ENCODE results near the gene ELOVL1.
"Not testable (repeated sequence)": the region's sequence is repeated elsewhere in the genome, so short reads cannot be mapped to it uniquely, and the experiment has no call there.

The ELOVL1 gene

DNA sequence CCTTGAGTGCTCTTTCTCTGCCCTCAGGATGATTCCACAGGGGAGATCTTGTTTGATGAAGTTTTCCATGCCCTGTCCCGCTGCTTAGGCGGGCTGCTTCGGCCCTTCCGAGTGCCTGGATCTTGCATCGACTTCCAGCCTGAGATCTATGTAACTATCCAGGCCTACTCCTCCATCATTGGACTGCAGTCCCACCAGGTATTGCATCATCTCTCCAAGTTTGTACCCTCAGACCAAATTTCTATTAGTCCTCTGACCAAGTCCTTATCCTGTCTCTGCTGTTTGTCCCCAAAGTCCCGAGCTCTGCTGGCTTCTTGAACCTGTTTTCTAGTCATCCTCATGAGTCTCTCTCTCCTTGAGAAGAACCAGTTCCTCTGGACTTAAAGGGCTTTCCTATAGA lies 36.5 kb upstream of the ELOVL1 start:
- no peak overlapping the region for H3K4me2 ChIP-seq (ENCODE audit: low read length)
- no peak overlapping the region for H3K4me3 ChIP-seq (ENCODE audit: low read length)

GRCh38 chr1:43402089-43402865 lies 34.5 kb upstream of the ELOVL1 start:
- Histone ChIP-seq H3K79me2 (ENCODE audit: control insufficient read depth, low read length) (no peaks in the 10 kb centered on the region), H3K9me3 (ENCODE audit: control insufficient read depth, insufficient read depth, low read length) (no peaks in the 10 kb centered on the region), H3K4me1 (ENCODE audit: control insufficient read depth, low read length) (no peaks in the 10 kb centered on the region)

More for the DNA sequence above, 36.5 kb upstream of the ELOVL1 start:
- H3F3A ChIP-seq (ENCODE audit: control insufficient read depth, insufficient read depth) = no peaks in the 10 kb centered on the region
- H3K36me3 ChIP-seq (ENCODE audit: control insufficient read depth, low read length) = peaks cover 50% of the 10 kb centered on the region
- H3K4me1 ChIP-seq (ENCODE audit: control insufficient read depth, low read length) = no peaks in the 10 kb centered on the region
- TF ChIP-seq, protein P1, sequence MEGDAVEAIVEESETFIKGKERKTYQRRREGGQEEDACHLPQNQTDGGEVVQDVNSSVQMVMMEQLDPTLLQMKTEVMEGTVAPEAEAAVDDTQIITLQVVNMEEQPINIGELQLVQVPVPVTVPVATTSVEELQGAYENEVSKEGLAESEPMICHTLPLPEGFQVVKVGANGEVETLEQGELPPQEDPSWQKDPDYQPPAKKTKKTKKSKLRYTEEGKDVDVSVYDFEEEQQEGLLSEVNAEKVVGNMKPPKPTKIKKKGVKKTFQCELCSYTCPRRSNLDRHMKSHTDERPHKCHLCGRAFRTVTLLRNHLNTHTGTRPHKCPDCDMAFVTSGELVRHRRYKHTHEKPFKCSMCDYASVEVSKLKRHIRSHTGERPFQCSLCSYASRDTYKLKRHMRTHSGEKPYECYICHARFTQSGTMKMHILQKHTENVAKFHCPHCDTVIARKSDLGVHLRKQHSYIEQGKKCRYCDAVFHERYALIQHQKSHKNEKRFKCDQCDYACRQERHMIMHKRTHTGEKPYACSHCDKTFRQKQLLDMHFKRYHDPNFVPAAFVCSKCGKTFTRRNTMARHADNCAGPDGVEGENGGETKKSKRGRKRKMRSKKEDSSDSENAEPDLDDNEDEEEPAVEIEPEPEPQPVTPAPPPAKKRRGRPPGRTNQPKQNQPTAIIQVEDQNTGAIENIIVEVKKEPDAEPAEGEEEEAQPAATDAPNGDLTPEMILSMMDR (IDR thresholded peaks at IDR 0.05; ENCODE audit: low read depth, low read length, poor library complexity, severe bottlenecking) = no peak
- TF ChIP-seq EZH2phosphoT487 (IDR thresholded peaks at IDR 0.05; ENCODE audit: borderline replicate concordance, low read length) = no peak
- H4K20me1 ChIP-seq (ENCODE audit: control insufficient read depth, insufficient read depth, low read depth, low read length) = no peaks in the 10 kb centered on the region
- H3K27me3 ChIP-seq (ENCODE audit: control insufficient read depth, low read length) = no peaks in the 10 kb centered on the region
- no peaks in the 10 kb centered on the region for H3K9me2 ChIP-seq (replicated peaks; ENCODE audit: control insufficient read depth, low read length)
- no peaks in the 10 kb centered on the region for H3K79me2 ChIP-seq (ENCODE audit: control insufficient read depth, low read length)
- no peaks in the 10 kb centered on the region for H3K9me3 ChIP-seq (ENCODE audit: control insufficient read depth, insufficient read depth, low read length)
- no peak overlapping the region for H3K27ac ChIP-seq (ENCODE audit: low read depth, low read length)

GRCh38 chr1:43400441-43400840 lies 32.6 kb upstream of the ELOVL1 start:
- H3K27me3 ChIP-seq (ENCODE audit: control insufficient read depth, low read length); H3K4me1 ChIP-seq (ENCODE audit: control insufficient read depth, low read length); H3K9me3 ChIP-seq (ENCODE audit: control insufficient read depth, insufficient read depth, low read length): not testable (repeated sequence)

More at GRCh38 chr1:43402089-43402865, 34.5 kb upstream of the ELOVL1 start:
- no peak overlapping the region for H3K27ac ChIP-seq (ENCODE audit: low read depth, low read length)
- TF ChIP-seq EZH2phosphoT487 (IDR thresholded peaks at IDR 0.05; ENCODE audit: borderline replicate concordance, low read length) = no peak
- TF ChIP-seq, protein P1 (IDR thresholded peaks at IDR 0.05; ENCODE audit: low read depth, low read length, poor library complexity, severe bottlenecking) = no peak
- no peaks in the 10 kb centered on the region for H4K20me1 ChIP-seq (ENCODE audit: control insufficient read depth, insufficient read depth, low read depth, low read length)
- no peak overlapping the region for H3K4me3 ChIP-seq (ENCODE audit: low read length)
- peaks cover 40% of the 10 kb centered on the region for H3K36me3 ChIP-seq (ENCODE audit: control insufficient read depth, low read length)
- no peaks in the 10 kb centered on the region for H3F3A ChIP-seq (ENCODE audit: control insufficient read depth, insufficient read depth)
- H3K9me2 ChIP-seq (replicated peaks; ENCODE audit: control insufficient read depth, low read length) = no peaks in the 10 kb centered on the region
- no peak overlapping the region for H3K4me2 ChIP-seq (ENCODE audit: low read length)
- no peaks in the 10 kb centered on the region for H3K27me3 ChIP-seq (ENCODE audit: control insufficient read depth, low read length)

DNA sequence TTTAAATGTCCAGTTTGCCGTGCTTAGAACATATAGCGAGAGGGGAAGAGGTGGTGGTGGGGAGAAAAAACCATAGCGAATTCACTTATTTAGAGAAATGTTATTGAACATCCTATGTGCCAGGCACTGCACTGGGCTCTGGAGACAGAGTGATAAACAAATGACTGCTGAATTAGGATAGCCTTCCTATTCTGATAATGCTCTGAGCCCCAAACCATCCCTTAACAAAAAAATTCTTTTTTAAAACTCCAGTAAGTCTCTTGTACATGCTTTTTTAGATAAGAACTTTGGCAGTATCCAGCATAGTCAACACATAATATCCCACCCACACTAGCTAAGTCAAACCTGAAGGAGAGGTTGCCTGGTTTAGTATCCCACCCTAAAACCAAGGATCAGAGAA lies 30.4 kb upstream of the ELOVL1 start:
- H3K27me3 ChIP-seq (ENCODE audit: control insufficient read depth, low read length) = no peaks in the 10 kb centered on the region
- no peak overlapping the region for H3K27ac ChIP-seq (ENCODE audit: low read depth, low read length)
- peaks cover 4% of the 10 kb centered on the region; the same call in 1 of the 2 replicates for H3K79me2 ChIP-seq (ENCODE audit: control insufficient read depth, low read length)
- peaks cover 11% of the 10 kb centered on the region for H3K36me3 ChIP-seq (ENCODE audit: control insufficient read depth, low read length)
- peaks cover 6% of the 10 kb centered on the region; the same call in 1 of the 2 replicates for H3K4me1 ChIP-seq (ENCODE audit: control insufficient read depth, low read length)
- H3F3A ChIP-seq (ENCODE audit: control insufficient read depth, insufficient read depth) = no peaks in the 10 kb centered on the region
- H3K9me2 ChIP-seq (replicated peaks; ENCODE audit: control insufficient read depth, low read length) = no peaks in the 10 kb centered on the region
- no peaks in the 10 kb centered on the region for H4K20me1 ChIP-seq (ENCODE audit: control insufficient read depth, insufficient read depth, low read depth, low read length)
- H3K4me3 ChIP-seq (ENCODE audit: low read length) = no peak overlapping the region
- no peaks in the 10 kb centered on the region for H3K9me3 ChIP-seq (ENCODE audit: control insufficient read depth, insufficient read depth, low read length)
- TF ChIP-seq, protein P1 (IDR thresholded peaks at IDR 0.05; ENCODE audit: low read depth, low read length, poor library complexity, severe bottlenecking) = no peak
- TF ChIP-seq EZH2phosphoT487 (IDR thresholded peaks at IDR 0.05; ENCODE audit: borderline replicate concordance, low read length) = no peak
- H3K4me2 ChIP-seq (ENCODE audit: low read length) = no peak overlapping the region

More at GRCh38 chr1:43400441-43400840, 32.6 kb upstream of the ELOVL1 start:
- not testable (repeated sequence) for H3K27ac ChIP-seq (ENCODE audit: low read depth, low read length); H3K4me2 ChIP-seq (ENCODE audit: low read length); H3K79me2 ChIP-seq (ENCODE audit: control insufficient read depth, low read length); H3K4me3 ChIP-seq (ENCODE audit: low read length); H3F3A ChIP-seq (ENCODE audit: control insufficient read depth, insufficient read depth); H4K20me1 ChIP-seq (ENCODE audit: control insufficient read depth, insufficient read depth, low read depth, low read length); H3K9me2 ChIP-seq (replicated peaks; ENCODE audit: control insufficient read depth, low read length)
- peaks cover 28% of the 10 kb centered on the region for H3K36me3 ChIP-seq (ENCODE audit: control insufficient read depth, low read length)
